OCI-LY3 (cell line): ENCODE results near the gene SLC2A13.

ENCODE experiments used
- H2AFZ ChIP-seq: fragments of 200-600, 300-600 bp; shearing (Covaris generic); 2 replicates; pipeline ENCODE4 v1.6.0; 2014; ENCODE audit warnings: antibody characterized with exemption, low read depth, low read length
- H3K27ac ChIP-seq: fragments of 200-600, 300-600 bp; sonication (generic); 2 replicates; pipeline ENCODE4 v1.5.1; 2014; ENCODE audit warnings: mild to moderate bottlenecking, low read length, moderate library complexity, mixed read lengths
- H3K27me3 ChIP-seq: fragments of 200-600, 300-600 bp; sonication (generic); 2 replicates; pipeline ENCODE4 v1.6.1; 2014; ENCODE audit warnings: low read depth, low read length, mixed read lengths
- H3K36me3 ChIP-seq: fragments of 200-600, 300-600 bp; sonication (generic); replicated peaks from 2 replicates; pipeline ENCODE3; 2014; ENCODE audit warnings: low read depth, low read length, mixed read lengths
- H3K4me1 ChIP-seq: fragments of 300-600, 200-600 bp; sonication (generic); 2 replicates; pipeline ENCODE4 v1.6.1; 2014; ENCODE audit warnings: low read length, mixed read lengths
- H3K4me2 ChIP-seq: fragments of 200-600, 300-600 bp; sonication (generic); 2 replicates; pipeline ENCODE4 v1.6.1; 2014; ENCODE audit warnings: low read length, mixed read lengths
- H3K4me3 ChIP-seq: fragments of 300-600, 200-600 bp; sonication (generic); 2 replicates; pipeline ENCODE4 v1.5.1; 2014; ENCODE audit warnings: antibody characterized with exemption, mild to moderate bottlenecking, low read length, moderate library complexity
- H3K79me2 ChIP-seq: fragments of 300-600, 200-600 bp; shearing (Covaris generic); 2 replicates; pipeline ENCODE4 v1.6.1; 2014; ENCODE audit warnings: mild to moderate bottlenecking, low read length, mixed read lengths
- H3K9ac ChIP-seq: fragments of 300-600, 200-600 bp; shearing (Covaris generic); 2 replicates; pipeline ENCODE4 v1.6.0; 2014; ENCODE audit warnings: mild to moderate bottlenecking, low read length, moderate library complexity
- H3K9me3 ChIP-seq: fragments of 200-600, 300-600 bp; shearing (Covaris generic); 2 replicates; pipeline ENCODE4 v1.6.1; 2014; ENCODE audit warnings: low read length, mixed read lengths; ENCODE audit not compliant: insufficient read depth
- H4K20me1 ChIP-seq: fragments of 200-600, 300-600 bp; sonication (generic); 2 replicates; pipeline ENCODE4 v1.6.1; 2016; ENCODE audit warnings: low read length, mixed read lengths; ENCODE audit not compliant: insufficient read depth
- EZH2phosphoT487 ChIP-seq: fragments of 200-600 bp; shearing (Covaris generic); IDR thresholded peaks from 2 replicates; pipeline ENCODE4 v1.6.1; 2018; ENCODE audit warnings: antibody characterized with exemption, mixed run types, low read depth
- TF ChIP-seq, protein P1 (sequence below): fragments of 200-600, 300-600 bp; sonication (generic); IDR thresholded peaks from 2 replicates; pipeline ENCODE4 v1.5.1; 2014; ENCODE audit warnings: antibody characterized with exemption, low read length, low read depth

Gene SLC2A13

GRCh38 chr12:40127408-40127807, 21.5 kb upstream of the SLC2A13 start:
- Histone ChIP-seq H3K27ac (no peak overlapping the region), H3K4me3 (no peak overlapping the region), H4K20me1 (no peaks in the 10 kb centered on the region), H3K36me3 (no peaks in the 10 kb centered on the region), H3K4me2 (no peak overlapping the region), H3K27me3 (no peaks in the 10 kb centered on the region), H3K9ac (no peak overlapping the region), H3K9me3 (no peaks in the 10 kb centered on the region), H2AFZ (no peak overlapping the region), H3K4me1 (peaks cover 5% of the 10 kb centered on the region; the same call in 1 of the 2 replicates), H3K79me2 (no peaks in the 10 kb centered on the region)
- TF ChIP-seq EZH2phosphoT487 = no peak
- TF ChIP-seq, protein P1, sequence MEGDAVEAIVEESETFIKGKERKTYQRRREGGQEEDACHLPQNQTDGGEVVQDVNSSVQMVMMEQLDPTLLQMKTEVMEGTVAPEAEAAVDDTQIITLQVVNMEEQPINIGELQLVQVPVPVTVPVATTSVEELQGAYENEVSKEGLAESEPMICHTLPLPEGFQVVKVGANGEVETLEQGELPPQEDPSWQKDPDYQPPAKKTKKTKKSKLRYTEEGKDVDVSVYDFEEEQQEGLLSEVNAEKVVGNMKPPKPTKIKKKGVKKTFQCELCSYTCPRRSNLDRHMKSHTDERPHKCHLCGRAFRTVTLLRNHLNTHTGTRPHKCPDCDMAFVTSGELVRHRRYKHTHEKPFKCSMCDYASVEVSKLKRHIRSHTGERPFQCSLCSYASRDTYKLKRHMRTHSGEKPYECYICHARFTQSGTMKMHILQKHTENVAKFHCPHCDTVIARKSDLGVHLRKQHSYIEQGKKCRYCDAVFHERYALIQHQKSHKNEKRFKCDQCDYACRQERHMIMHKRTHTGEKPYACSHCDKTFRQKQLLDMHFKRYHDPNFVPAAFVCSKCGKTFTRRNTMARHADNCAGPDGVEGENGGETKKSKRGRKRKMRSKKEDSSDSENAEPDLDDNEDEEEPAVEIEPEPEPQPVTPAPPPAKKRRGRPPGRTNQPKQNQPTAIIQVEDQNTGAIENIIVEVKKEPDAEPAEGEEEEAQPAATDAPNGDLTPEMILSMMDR = no peak

GRCh38 chr12:40123496-40123895, 17.6 kb upstream of the SLC2A13 start:
- Histone ChIP-seq H3K4me2 (no peak overlapping the region), H2AFZ (no peak overlapping the region), H3K4me1 (peaks cover 4% of the 10 kb centered on the region), H4K20me1 (no peaks in the 10 kb centered on the region), H3K27me3 (peaks cover 12% of the 10 kb centered on the region; the same call in 1 of the 2 replicates), H3K4me3 (no peak overlapping the region), H3K79me2 (no peaks in the 10 kb centered on the region), H3K36me3 (peaks cover 15% of the 10 kb centered on the region), H3K9me3 (peaks cover 16% of the 10 kb centered on the region), H3K27ac (no peak overlapping the region), H3K9ac (no peak overlapping the region)
- TF ChIP-seq, protein P1 = no peak
- no peak for TF ChIP-seq EZH2phosphoT487

DNA sequence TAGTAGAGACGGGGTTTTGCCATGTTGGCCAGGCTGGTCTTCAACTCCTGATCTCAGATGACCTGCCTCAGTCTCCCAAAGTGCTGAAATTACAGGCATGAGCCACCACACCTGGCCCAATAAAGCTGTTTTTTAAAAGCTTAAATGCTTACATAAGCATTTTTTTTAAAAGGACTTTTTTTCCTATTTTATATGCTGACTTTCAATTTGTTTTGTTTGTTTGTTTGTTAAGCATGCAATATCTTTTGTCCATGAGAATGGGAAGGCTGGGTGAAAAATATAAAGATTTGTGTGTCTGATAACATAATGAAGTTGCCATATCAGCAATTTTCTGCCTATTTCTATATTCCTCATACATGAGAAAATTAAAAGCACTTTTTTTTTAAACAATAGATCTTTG, 17.0 kb upstream of the SLC2A13 start:
- H3K27ac ChIP-seq = no peak overlapping the region
- H3K79me2 ChIP-seq = no peaks in the 10 kb centered on the region
- peaks cover 8% of the 10 kb centered on the region for H3K4me1 ChIP-seq
- H3K9ac ChIP-seq = no peak overlapping the region
- TF ChIP-seq EZH2phosphoT487 = no peak
- TF ChIP-seq, protein P1 = no peak
- peaks cover 18% of the 10 kb centered on the region for H3K9me3 ChIP-seq
- no peak overlapping the region for H2AFZ ChIP-seq
- H4K20me1 ChIP-seq = no peaks in the 10 kb centered on the region
- peaks cover 12% of the 10 kb centered on the region; the same call in 1 of the 2 replicates for H3K27me3 ChIP-seq
- H3K36me3 ChIP-seq = peaks cover 16% of the 10 kb centered on the region
- H3K4me3 ChIP-seq = no peak overlapping the region
- no peak overlapping the region for H3K4me2 ChIP-seq

- H3K4me2 ChIP-seq = peak overlapping the region; percentile 57
- H3K27ac ChIP-seq = peak overlapping the region; percentile 74
- H3K9me3 ChIP-seq = peaks cover 35% of the 10 kb centered on the region
- H4K20me1 ChIP-seq = no peaks in the 10 kb centered on the region
- H2AFZ ChIP-seq = no peak overlapping the region
- H3K4me3 ChIP-seq = peak overlapping the region; percentile 43; the same call in 1 of the 2 replicates
- peaks cover 12% of the 10 kb centered on the region; the same call in 1 of the 2 replicates for H3K27me3 ChIP-seq
- TF ChIP-seq EZH2phosphoT487 = peak; percentile 91
- TF ChIP-seq, protein P1 = no peak
- peak overlapping the region; percentile 10; the same call in 1 of the 2 replicates for H3K9ac ChIP-seq
- H3K36me3 ChIP-seq = peaks cover 21% of the 10 kb centered on the region
- no peaks in the 10 kb centered on the region for H3K79me2 ChIP-seq
- peaks cover 18% of the 10 kb centered on the region for H3K4me1 ChIP-seq
Observed at GRCh38 chr12:40117818-40118217, 11.9 kb upstream of the SLC2A13 start.
